Measurements from ENCODE around the gene EFCC1.

The EFCC1 gene

GRCh38 chr3:129035360-129036221, 34.5 kb downstream of the EFCC1 start:
- DNase-seq = no peak

GRCh38 chr3:129036222-129037092, 35.4 kb downstream of the EFCC1 start:
- no peak for DNase-seq

- no peak for DNase-seq
Measured at GRCh38 chr3:129037093-129037419, 36.0 kb downstream of the EFCC1 start.

- DNase-seq = no peak
Measured at GRCh38 chr3:129038121-129038855, 37.2 kb downstream of the EFCC1 start.

GRCh38 chr3:129039271-129040038, 38.4 kb downstream of the EFCC1 start:
- no peak for DNase-seq

GRCh38 chr3:129040039-129040336, 38.9 kb downstream of the EFCC1 start:
- DNase-seq = no peak

- no peak for DNase-seq
Measured at GRCh38 chr3:129040579-129041300, 39.6 kb downstream of the EFCC1 start.

GRCh38 chr3:129045675-129046036, 44.6 kb downstream of the EFCC1 start:
- no peak for DNase-seq

GRCh38 chr3:129046037-129046731, 45.1 kb downstream of the EFCC1 start:
- DNase-seq = no peak

GRCh38 chr3:129046732-129047552, 45.8 kb downstream of the EFCC1 start:
- no peak for DNase-seq

GRCh38 chr3:129047553-129047839, 46.4 kb downstream of the EFCC1 start:
- no peak for DNase-seq

- DNase-seq = no peak
Measured at GRCh38 chr3:129050556-129051295, 49.6 kb downstream of the EFCC1 start.

GRCh38 chr3:129051871-129052340, 50.8 kb downstream of the EFCC1 start:
- DNase-seq = no peak

- DNase-seq = no peak
Measured at GRCh38 chr3:129052675-129053074, 51.6 kb downstream of the EFCC1 start.

- no peak for DNase-seq
Measured at GRCh38 chr3:129054605-129055104, 53.6 kb downstream of the EFCC1 start.

- no peak for DNase-seq
Measured at GRCh38 chr3:129056451-129057173, 55.5 kb downstream of the EFCC1 start.

GRCh38 chr3:129057249-129057648, 56.1 kb downstream of the EFCC1 start:
- DNase-seq = no peak

GRCh38 chr3:129058441-129059200, 57.5 kb downstream of the EFCC1 start:
- DNase-seq = no peak
